SK-N-SH (cell line): ENCODE data around the gene CYREN. TPM values are rescaled to one million over a fixed set of nuclear protein-coding genes. Genes with fewer than 3 reads are reported as not detected.

ENCODE experiments used
- CTCF ChIA-PET: fragments of 300-600, 350-600 bp; formaldehyde crosslinking; extraction: SDS; loops from one replicate; lab custom pipeline; 2021; lab: Yijun Ruan, JAX
- POLR2A ChIA-PET: fragments of 350-600 bp; sonication (Branson Sonifier 250); formaldehyde crosslinking; extraction: SDS; loops from one replicate; lab custom pipeline; 2020; ENCODE audit warnings: antibody characterized with exemption, inconsistent platforms; lab: Yijun Ruan, JAX
- DNase-seq: peaks from one replicate; pipeline ENCODE4 v3.0.0; 2012
- H2AFZ ChIP-seq: fragments of 200-600 bp; sonication (generic); 2 replicates; pipeline ENCODE4 v1.8.1; 2016; ENCODE audit warnings: antibody characterized with exemption, mild to moderate bottlenecking, low read depth
- H3F3A ChIP-seq: fragments of 200-600 bp; sonication (generic); replicated peaks from 2 replicates; pipeline ENCODE3; 2016; ENCODE audit warnings: antibody characterized with exemption, mild to moderate bottlenecking; ENCODE audit not compliant: insufficient read depth
- H3K27ac ChIP-seq, 2 experiments: fragments of 200-500 bp in 1 of 2; fragments of 200-600 bp in 1 of 2; sonication (Bioruptor generic) in 1 of 2; sonication (generic), shearing (Covaris generic) in 1 of 2; 2 replicates each; pipeline versions ENCODE4 v1.5.1 to v1.6.1; 2014 to 2016; ENCODE audit warnings: low read depth in 2 of 2, inconsistent platforms in 1 of 2, low read length in 1 of 2, mild to moderate bottlenecking in 1 of 2, mixed read lengths in 1 of 2
- H3K27me3 ChIP-seq: fragments of 200-600 bp; sonication (generic), shearing (Covaris generic); 2 replicates; pipeline ENCODE4 v1.6.1; 2016; ENCODE audit warnings: mixed run types; ENCODE audit not compliant: insufficient read depth
- H3K36me3 ChIP-seq, 2 experiments: fragments of 200-500 bp in 1 of 2; fragments of 200-600 bp in 1 of 2; sonication (Bioruptor generic) in 1 of 2; sonication (generic) in 1 of 2; replicated peaks in 1 of 2; 2 replicates each; pipeline versions ENCODE3 to v1.5.1; 2014 to 2016; ENCODE audit warnings: low read length in 1 of 2, mild to moderate bottlenecking in 1 of 2; ENCODE audit not compliant: insufficient read depth in 2 of 2, control insufficient read depth in 1 of 2
- H3K4me1 ChIP-seq, 2 experiments: fragments of 200-500 bp in 1 of 2; fragments of 200-600 bp in 1 of 2; sonication (Bioruptor generic) in 1 of 2; sonication (generic), shearing (Covaris generic) in 1 of 2; 2 replicates each; pipeline versions ENCODE4 v1.5.1 to v1.6.1; 2014 to 2016; ENCODE audit warnings: low read depth in 1 of 2, low read length in 1 of 2, mixed run types in 1 of 2; ENCODE audit not compliant: insufficient read depth in 2 of 2, control insufficient read depth in 1 of 2
- H3K4me2 ChIP-seq: fragments of 200-600 bp; sonication (generic), shearing (Covaris generic); 2 replicates; pipeline ENCODE4 v1.6.1; 2017; ENCODE audit warnings: mixed run types
- H3K4me3 ChIP-seq, 2 experiments: fragments of 200-500 bp in 1 of 2; fragments of 200-600 bp in 1 of 2; sonication (Bioruptor generic) in 1 of 2; sonication (generic), shearing (Covaris generic) in 1 of 2; 2 replicates each; pipeline versions ENCODE4 v1.5.1 to v1.8.1; 2014 to 2016; ENCODE audit warnings: low read depth in 2 of 2, inconsistent platforms in 1 of 2, low read length in 1 of 2, mild to moderate bottlenecking in 1 of 2, mixed read lengths in 1 of 2, moderate library complexity in 1 of 2
- H3K79me2 ChIP-seq: fragments of 200-600 bp; sonication (generic); 2 replicates; pipeline ENCODE4 v1.8.1; 2017; ENCODE audit warnings: mild to moderate bottlenecking; ENCODE audit not compliant: insufficient read depth
- H3K9ac ChIP-seq: fragments of 200-600 bp; sonication (generic); 2 replicates; pipeline ENCODE4 v1.6.1; 2017; ENCODE audit warnings: mixed run types
- H3K9me2 ChIP-seq: fragments of 200-600 bp; sonication (generic); 2 replicates; pipeline ENCODE4 v1.6.1; 2017; ENCODE audit warnings: mixed run types
- H3K9me3 ChIP-seq: fragments of 200-600 bp; sonication (generic); 2 replicates; pipeline ENCODE4 v1.6.1; 2017; ENCODE audit warnings: mixed run types, mild to moderate bottlenecking, moderate library complexity
- H4K20me1 ChIP-seq: fragments of 200-600 bp; sonication (generic); 2 replicates; pipeline ENCODE4 v1.6.1; 2017; ENCODE audit warnings: mild to moderate bottlenecking, mixed run types; ENCODE audit not compliant: insufficient read depth
- EP300 ChIP-seq, 2 experiments: IDR thresholded peaks; 2 replicates each; pipeline versions ENCODE4 v1.4.0 to v1.6.1; 2012; ENCODE audit warnings: borderline replicate concordance in 1 of 2, low read depth in 1 of 2, low read length in 1 of 2
- FOXJ3 ChIP-seq: sonication (generic); formaldehyde crosslinking; IDR thresholded peaks from 2 replicates; pipeline ENCODE4 v1.5.1; 2020; ENCODE audit warnings: mild to moderate bottlenecking, missing genetic modification reagents
- GABPA ChIP-seq: IDR thresholded peaks from 2 replicates; pipeline ENCODE4 v1.4.0; 2012; ENCODE audit warnings: low read depth, mild to moderate bottlenecking
- GATA2 ChIP-seq: sonication (generic); formaldehyde crosslinking; IDR thresholded peaks from 2 replicates; pipeline ENCODE4 v1.5.0; 2020; ENCODE audit warnings: mild to moderate bottlenecking, missing genetic modification reagents
- IRF3 ChIP-seq: fragments of 150-350 bp; IDR thresholded peaks from 2 replicates; pipeline ENCODE4 v1.6.1; 2016; ENCODE audit warnings: mild to moderate bottlenecking, low read depth, low read length
- MAX ChIP-seq: IDR thresholded peaks from 2 replicates; pipeline ENCODE4 v1.4.0; 2012; ENCODE audit warnings: low read depth
- MXI1 ChIP-seq: IDR thresholded peaks from 2 replicates; pipeline ENCODE4 v1.6.1; 2012; ENCODE audit warnings: mild to moderate bottlenecking, low read depth, low read length, improper control_type of control experiment
- NFIC ChIP-seq: IDR thresholded peaks from 2 replicates; pipeline ENCODE4 v1.4.0; 2012; ENCODE audit warnings: borderline replicate concordance
- POLR2AphosphoS5 ChIP-seq: IDR thresholded peaks from 2 replicates; pipeline ENCODE4 v1.6.1; 2012; ENCODE audit warnings: low read depth, low read length
- RAD21 ChIP-seq: IDR thresholded peaks from 2 replicates; pipeline ENCODE4 v1.6.1; 2012; ENCODE audit warnings: mild to moderate bottlenecking, low read length
- SIN3A ChIP-seq: IDR thresholded peaks from 2 replicates; pipeline ENCODE4 v1.6.1; 2012; ENCODE audit warnings: low read depth, mild to moderate bottlenecking, low read length, moderate library complexity, borderline replicate concordance
- TCF12 ChIP-seq: IDR thresholded peaks from 2 replicates; pipeline ENCODE4 v1.4.0; 2012
- YY1 ChIP-seq: IDR thresholded peaks from 2 replicates; pipeline ENCODE4 v1.4.0; 2012; ENCODE audit warnings: low read depth, mild to moderate bottlenecking
- WGBS: methylation state at CpG from one replicate; pipeline ENCODE4 v1.1.6; 2017; ENCODE audit warnings: low lambda C conversion rate; 5-methylcytosine and 5-hydroxymethylcytosine counted together
- polyA plus RNA-seq, 3 experiments: library from polyadenylated mRNA; depleted of rRNA; stranded (reverse); fragments of >200 nt; gene quantifications; 2 replicates each; pipeline ENCODE4 v1.2.3, GENCODE V29; 2012
- TF ChIP-seq, protein P1 (sequence below): fragments of 200-600 bp; sonication (generic); IDR thresholded peaks from 2 replicates; pipeline ENCODE4 v1.6.1; 2017; ENCODE audit warnings: antibody characterized with exemption, mild to moderate bottlenecking, moderate library complexity
- TF ChIP-seq, protein P2 (sequence below): IDR thresholded peaks from 2 replicates; pipeline ENCODE4; 2012
- TF ChIP-seq, protein P3 (sequence below): IDR thresholded peaks from 2 replicates; pipeline ENCODE4 v1.4.0; 2012; ENCODE audit warnings: low read depth, borderline replicate concordance

CYREN gene
- polyA plus RNA-seq, 1 of the 3 experiments (the other 2 are of a cell fraction), result 53.4 TPM

- WGBS, result 63% methylated on average over 2 of the region's 2 CpGs
- H3K4me2 ChIP-seq, result no peak overlapping the region
Observed at GRCh38 chr7:135151132-135151531, 19.4 kb downstream of the CYREN start.

More at GRCh38 chr7:135151132-135151531, 19.4 kb downstream of the CYREN start:
- H3K9me2 ChIP-seq, result no peaks in the 10 kb centered on the region
- H4K20me1 ChIP-seq, result no peaks in the 10 kb centered on the region
- H3K9me3 ChIP-seq, result no peaks in the 10 kb centered on the region; the same call in 1 of the 2 replicates
- peaks cover 0 to 2% of the 10 kb centered on the region in 2 experiments; a peak in 1 of 4 replicates for H3K4me1 ChIP-seq
- ChIA-PET POLR2A (no interaction called here), CTCF (interaction anchor here (0.6 to 1.1 kb wide), 3 partner anchors 19 to 539 kb away, joined by 3 to 6 read pairs (median 4); partner anchors contain the start of gene CYREN)
- no peaks in the 10 kb centered on the region for H3K27me3 ChIP-seq
- H2AFZ ChIP-seq, result no peak overlapping the region
- TF ChIP-seq RAD21 (no peak), NFIC (no peak), SIN3A (no peak), TCF12 (no peak), IRF3 (no peak), GATA2 (CRISPR knock-in tag) (no peak), FOXJ3 (CRISPR knock-in tag) (no peak), MXI1 (no peak), YY1 (no peak), POLR2AphosphoS5 (no peak), MAX (no peak), GABPA (no peak), EP300 (IDR thresholded peaks at IDR 0.05; ENCODE audit: borderline replicate concordance in 1 of 2, low read depth in 1 of 2, low read length in 1 of 2) (no peak)
- TF ChIP-seq, protein P1, sequence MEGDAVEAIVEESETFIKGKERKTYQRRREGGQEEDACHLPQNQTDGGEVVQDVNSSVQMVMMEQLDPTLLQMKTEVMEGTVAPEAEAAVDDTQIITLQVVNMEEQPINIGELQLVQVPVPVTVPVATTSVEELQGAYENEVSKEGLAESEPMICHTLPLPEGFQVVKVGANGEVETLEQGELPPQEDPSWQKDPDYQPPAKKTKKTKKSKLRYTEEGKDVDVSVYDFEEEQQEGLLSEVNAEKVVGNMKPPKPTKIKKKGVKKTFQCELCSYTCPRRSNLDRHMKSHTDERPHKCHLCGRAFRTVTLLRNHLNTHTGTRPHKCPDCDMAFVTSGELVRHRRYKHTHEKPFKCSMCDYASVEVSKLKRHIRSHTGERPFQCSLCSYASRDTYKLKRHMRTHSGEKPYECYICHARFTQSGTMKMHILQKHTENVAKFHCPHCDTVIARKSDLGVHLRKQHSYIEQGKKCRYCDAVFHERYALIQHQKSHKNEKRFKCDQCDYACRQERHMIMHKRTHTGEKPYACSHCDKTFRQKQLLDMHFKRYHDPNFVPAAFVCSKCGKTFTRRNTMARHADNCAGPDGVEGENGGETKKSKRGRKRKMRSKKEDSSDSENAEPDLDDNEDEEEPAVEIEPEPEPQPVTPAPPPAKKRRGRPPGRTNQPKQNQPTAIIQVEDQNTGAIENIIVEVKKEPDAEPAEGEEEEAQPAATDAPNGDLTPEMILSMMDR, result no peak
- TF ChIP-seq, protein P2, sequence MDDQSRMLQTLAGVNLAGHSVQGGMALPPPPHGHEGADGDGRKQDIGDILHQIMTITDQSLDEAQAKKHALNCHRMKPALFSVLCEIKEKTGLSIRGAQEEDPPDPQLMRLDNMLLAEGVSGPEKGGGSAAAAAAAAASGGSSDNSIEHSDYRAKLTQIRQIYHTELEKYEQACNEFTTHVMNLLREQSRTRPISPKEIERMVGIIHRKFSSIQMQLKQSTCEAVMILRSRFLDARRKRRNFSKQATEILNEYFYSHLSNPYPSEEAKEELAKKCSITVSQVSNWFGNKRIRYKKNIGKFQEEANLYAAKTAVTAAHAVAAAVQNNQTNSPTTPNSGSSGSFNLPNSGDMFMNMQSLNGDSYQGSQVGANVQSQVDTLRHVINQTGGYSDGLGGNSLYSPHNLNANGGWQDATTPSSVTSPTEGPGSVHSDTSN, result no peak
- TF ChIP-seq, protein P3, sequence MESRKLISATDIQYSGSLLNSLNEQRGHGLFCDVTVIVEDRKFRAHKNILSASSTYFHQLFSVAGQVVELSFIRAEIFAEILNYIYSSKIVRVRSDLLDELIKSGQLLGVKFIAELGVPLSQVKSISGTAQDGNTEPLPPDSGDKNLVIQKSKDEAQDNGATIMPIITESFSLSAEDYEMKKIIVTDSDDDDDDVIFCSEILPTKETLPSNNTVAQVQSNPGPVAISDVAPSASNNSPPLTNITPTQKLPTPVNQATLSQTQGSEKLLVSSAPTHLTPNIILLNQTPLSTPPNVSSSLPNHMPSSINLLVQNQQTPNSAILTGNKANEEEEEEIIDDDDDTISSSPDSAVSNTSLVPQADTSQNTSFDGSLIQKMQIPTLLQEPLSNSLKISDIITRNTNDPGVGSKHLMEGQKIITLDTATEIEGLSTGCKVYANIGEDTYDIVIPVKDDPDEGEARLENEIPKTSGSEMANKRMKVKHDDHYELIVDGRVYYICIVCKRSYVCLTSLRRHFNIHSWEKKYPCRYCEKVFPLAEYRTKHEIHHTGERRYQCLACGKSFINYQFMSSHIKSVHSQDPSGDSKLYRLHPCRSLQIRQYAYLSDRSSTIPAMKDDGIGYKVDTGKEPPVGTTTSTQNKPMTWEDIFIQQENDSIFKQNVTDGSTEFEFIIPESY, result no peak
- H3F3A ChIP-seq, result no peaks in the 10 kb centered on the region
- no peaks in the 10 kb centered on the region for H3K79me2 ChIP-seq
- H3K4me3 ChIP-seq, result no peak overlapping the region
- H3K36me3 ChIP-seq, result no peaks in the 10 kb centered on the region
- no peak overlapping the region for H3K9ac ChIP-seq
- no peak for DNase-seq
- no peak overlapping the region for H3K27ac ChIP-seq
